Uterus (tissue), 2 donors: ENCODE data around the gene PRELID3B.

ENCODE experiments used
- POLR2A ChIP-seq, 2 donors: fragments of 450-650 bp; IDR thresholded peaks; one replicate each; pipeline ENCODE4 v1.6.1; 2016; ENCODE audit warnings: antibody characterized with exemption in 2 of 2, mild to moderate bottlenecking in 1 of 2, moderate library complexity in 1 of 2
- TF ChIP-seq, protein P1 (sequence below), 4 experiments: fragments of 200-600 bp in 2 of 4; fragments of 450-650 bp in 2 of 4; sonication (generic) in 2 of 4; IDR thresholded peaks; one replicate each; pipeline ENCODE4 v1.5.1; 2016 to 2019; ENCODE audit warnings: antibody characterized with exemption in 4 of 4, mild to moderate bottlenecking in 2 of 4, moderate library complexity in 1 of 4

DNA sequence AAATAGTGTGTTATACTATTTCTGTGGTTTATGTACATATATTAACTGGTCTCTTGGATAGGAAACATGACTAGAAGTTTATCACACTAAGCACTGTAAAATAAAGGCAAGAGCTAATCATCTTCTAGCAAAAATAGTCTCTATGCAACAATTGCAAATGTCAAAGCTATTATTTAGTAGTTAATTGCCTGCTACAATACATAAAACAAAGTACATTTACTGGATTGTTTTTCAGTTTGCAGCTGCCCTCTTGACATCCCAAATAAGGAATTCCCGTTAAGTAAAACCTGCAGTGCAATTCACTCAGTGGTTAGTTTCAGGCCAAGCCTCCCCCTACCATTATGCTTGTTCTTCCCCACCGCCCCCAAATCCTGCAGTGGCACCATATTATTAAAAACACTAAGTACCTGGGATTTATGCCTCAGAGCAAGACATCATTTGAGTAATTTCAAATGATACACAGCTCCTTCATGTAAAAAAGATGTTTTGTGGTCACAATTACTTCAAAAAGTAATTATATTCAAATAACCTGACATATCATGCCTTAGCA, 8.9 kb downstream of the PRELID3B start:
- TF ChIP-seq, protein P1, sequence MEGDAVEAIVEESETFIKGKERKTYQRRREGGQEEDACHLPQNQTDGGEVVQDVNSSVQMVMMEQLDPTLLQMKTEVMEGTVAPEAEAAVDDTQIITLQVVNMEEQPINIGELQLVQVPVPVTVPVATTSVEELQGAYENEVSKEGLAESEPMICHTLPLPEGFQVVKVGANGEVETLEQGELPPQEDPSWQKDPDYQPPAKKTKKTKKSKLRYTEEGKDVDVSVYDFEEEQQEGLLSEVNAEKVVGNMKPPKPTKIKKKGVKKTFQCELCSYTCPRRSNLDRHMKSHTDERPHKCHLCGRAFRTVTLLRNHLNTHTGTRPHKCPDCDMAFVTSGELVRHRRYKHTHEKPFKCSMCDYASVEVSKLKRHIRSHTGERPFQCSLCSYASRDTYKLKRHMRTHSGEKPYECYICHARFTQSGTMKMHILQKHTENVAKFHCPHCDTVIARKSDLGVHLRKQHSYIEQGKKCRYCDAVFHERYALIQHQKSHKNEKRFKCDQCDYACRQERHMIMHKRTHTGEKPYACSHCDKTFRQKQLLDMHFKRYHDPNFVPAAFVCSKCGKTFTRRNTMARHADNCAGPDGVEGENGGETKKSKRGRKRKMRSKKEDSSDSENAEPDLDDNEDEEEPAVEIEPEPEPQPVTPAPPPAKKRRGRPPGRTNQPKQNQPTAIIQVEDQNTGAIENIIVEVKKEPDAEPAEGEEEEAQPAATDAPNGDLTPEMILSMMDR (IDR thresholded peaks at IDR 0.05) = no peak
- TF ChIP-seq POLR2A (IDR thresholded peaks at IDR 0.05) = no peak
